PFSK-1 (cell line): Measurements from ENCODE around the gene CBLL1. TPM values are rescaled to one million over a fixed set of nuclear protein-coding genes. Genes with fewer than 3 reads are reported as not detected.

Experiments
- FOXP2 ChIP-seq: optimal IDR thresholded peaks from 2 replicates; pipeline ENCODE3; 2011; ENCODE audit warnings: borderline replicate concordance, control low read depth, inconsistent platforms; ENCODE audit not compliant: insufficient read depth; ENCODE audit errors: extremely low read length, extremely low read depth
- POLR2AphosphoS5 ChIP-seq: IDR thresholded peaks from 2 replicates; pipeline ENCODE4 v1.6.1; 2012; ENCODE audit warnings: low read depth, mild to moderate bottlenecking, control low read depth, low read length, moderate library complexity
- REST ChIP-seq, 2 experiments: IDR thresholded peaks; 2 replicates each; pipeline versions ENCODE4 v1.6.1 to v1.8.0; 2011 to 2012; ENCODE audit warnings: low read depth in 2 of 2, low read length in 2 of 2, control low read depth in 1 of 2, inconsistent platforms in 1 of 2, mild to moderate bottlenecking in 1 of 2, moderate library complexity in 1 of 2; ENCODE audit not compliant: insufficient read depth in 1 of 2
- SIN3A ChIP-seq: IDR thresholded peaks from 2 replicates; pipeline ENCODE4 v1.6.1; 2012; ENCODE audit warnings: mild to moderate bottlenecking, low read length, moderate library complexity, borderline replicate concordance; ENCODE audit not compliant: insufficient read depth
- TAF1 ChIP-seq: IDR thresholded peaks from 2 replicates; pipeline ENCODE4 v1.6.1; 2012; ENCODE audit warnings: low read length, control low read depth, borderline replicate concordance; ENCODE audit not compliant: insufficient read depth
- polyA plus RNA-seq: library from polyadenylated mRNA; unstranded; fragments of >200 nt; gene quantifications from one replicate; pipeline ENCODE4 v1.2.1, GENCODE V29; 2012; ENCODE audit warnings: low read depth, missing spikeins; ENCODE audit not compliant: insufficient read length

Gene CBLL1, protein sequence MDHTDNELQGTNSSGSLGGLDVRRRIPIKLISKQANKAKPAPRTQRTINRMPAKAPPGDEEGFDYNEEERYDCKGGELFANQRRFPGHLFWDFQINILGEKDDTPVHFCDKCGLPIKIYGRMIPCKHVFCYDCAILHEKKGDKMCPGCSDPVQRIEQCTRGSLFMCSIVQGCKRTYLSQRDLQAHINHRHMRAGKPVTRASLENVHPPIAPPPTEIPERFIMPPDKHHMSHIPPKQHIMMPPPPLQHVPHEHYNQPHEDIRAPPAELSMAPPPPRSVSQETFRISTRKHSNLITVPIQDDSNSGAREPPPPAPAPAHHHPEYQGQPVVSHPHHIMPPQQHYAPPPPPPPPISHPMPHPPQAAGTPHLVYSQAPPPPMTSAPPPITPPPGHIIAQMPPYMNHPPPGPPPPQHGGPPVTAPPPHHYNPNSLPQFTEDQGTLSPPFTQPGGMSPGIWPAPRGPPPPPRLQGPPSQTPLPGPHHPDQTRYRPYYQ
- 14.5 TPM for polyA plus RNA-seq

- 0 out of 4 replicates have a peak, but pooled peaks have one; percentile 4 to 9 for TF ChIP-seq REST (IDR thresholded peaks at IDR 0.05; ENCODE audit: insufficient read depth in 1 of 2, low read depth in 2 of 2, low read length in 2 of 2)
- TF ChIP-seq SIN3A, result peak; percentile 57; the same call in 1 of the 2 replicates
- TF ChIP-seq POLR2AphosphoS5, result peak; percentile 84
- TF ChIP-seq TAF1, result peak; percentile 82; the same call in 1 of the 2 replicates
- TF ChIP-seq FOXP2, result peak; percentile 100
These were observed at the start of gene CBLL1 for GRCh38 chr7:107743567-107744344. Gene CBLL1, plus strand, starts transcription at chr7:107744142. Its CDS starts 22 bp downstream, at chr7:107744164.

DNA sequence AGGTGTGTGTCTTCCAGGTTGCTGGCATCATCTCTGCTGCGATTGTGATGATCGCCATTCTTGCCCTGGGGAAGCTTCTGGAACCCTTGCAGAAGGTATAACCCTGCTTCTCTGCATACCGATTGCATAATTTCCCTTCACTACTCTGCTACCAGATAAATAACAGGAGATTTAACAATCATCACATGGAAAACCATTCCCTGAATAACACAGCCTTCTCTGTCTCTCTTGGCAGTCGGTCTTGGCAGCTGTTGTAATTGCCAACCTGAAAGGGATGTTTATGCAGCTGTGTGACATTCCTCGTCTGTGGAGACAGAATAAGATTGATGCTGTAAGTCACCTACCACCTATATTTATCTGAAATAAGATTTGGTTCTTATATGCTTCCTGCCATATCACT is 49.6 kb upstream of the CBLL1 start:
- no peak for TF ChIP-seq POLR2AphosphoS5
- TF ChIP-seq TAF1, result no peak
- no peak for TF ChIP-seq SIN3A
- no peak for TF ChIP-seq REST (IDR thresholded peaks at IDR 0.05; ENCODE audit: insufficient read depth in 1 of 2, low read depth in 2 of 2, low read length in 2 of 2)
- no peak for TF ChIP-seq FOXP2

GRCh38 chr7:107696330-107696946 is 47.5 kb upstream of the CBLL1 start:
- TF ChIP-seq FOXP2 (no peak), POLR2AphosphoS5 (no peak), TAF1 (no peak), SIN3A (no peak), REST (IDR thresholded peaks at IDR 0.05; ENCODE audit: insufficient read depth in 1 of 2, low read depth in 2 of 2, low read length in 2 of 2) (no peak)

GRCh38 chr7:107697321-107698049 is 46.5 kb upstream of the CBLL1 start:
- TF ChIP-seq TAF1 (no peak), FOXP2 (no peak), REST (IDR thresholded peaks at IDR 0.05; ENCODE audit: insufficient read depth in 1 of 2, low read depth in 2 of 2, low read length in 2 of 2) (no peak), SIN3A (no peak), POLR2AphosphoS5 (no peak)
